ENCODE results near the gene TRPC4AP. TPM values are rescaled to one million over a fixed set of nuclear protein-coding genes. Genes with fewer than 3 reads are reported as not detected.
"Not testable (repeated sequence)": the region's sequence is repeated elsewhere in the genome, so short reads cannot be mapped to it uniquely, and the experiment has no call there.

The TRPC4AP gene
- 43.3 and 49.5 TPM in 2 replicates for total RNA-seq (2014; rRNA removed; shearing (Covaris generic))
- polyA plus RNA-seq (2014; cell fraction: nucleus; rRNA removed): 82.8 and 94.7 TPM in 2 replicates

- peak; percentile 86 for DNase-seq (ENCODE audit: extremely low read depth, low read depth)
Measured at GRCh38 chr20:35092524-35093266, at the start of gene TRPC4AP. Gene TRPC4AP (minus strand): TSS chr20:35092807. CDS start chr20:35092781, 26 bp downstream.

GRCh38 chr20:35135867-35136586, 43.4 kb upstream of the TRPC4AP start:
- DNase-seq (ENCODE audit: extremely low read depth, low read depth): peak; percentile 81

GRCh38 chr20:35134880-35135279, 42.3 kb upstream of the TRPC4AP start:
- peak; percentile 16 for DNase-seq (ENCODE audit: extremely low read depth, low read depth)

GRCh38 chr20:35134472-35134871, 41.9 kb upstream of the TRPC4AP start:
- peak; percentile 53 for DNase-seq (ENCODE audit: extremely low read depth, low read depth)

GRCh38 chr20:35133735-35134134, 41.1 kb upstream of the TRPC4AP start:
- peak; percentile 61 for DNase-seq (ENCODE audit: extremely low read depth, low read depth)

GRCh38 chr20:35133031-35133430, 40.4 kb upstream of the TRPC4AP start:
- no peak for DNase-seq (ENCODE audit: extremely low read depth, low read depth)

- no peak for DNase-seq (ENCODE audit: extremely low read depth, low read depth)
Measured at GRCh38 chr20:35131934-35132333, 39.3 kb upstream of the TRPC4AP start.

GRCh38 chr20:35129647-35130069, 37.1 kb upstream of the TRPC4AP start:
- DNase-seq (ENCODE audit: extremely low read depth, low read depth): peak; percentile 53

- DNase-seq (ENCODE audit: extremely low read depth, low read depth): no peak
Measured at GRCh38 chr20:35125753-35126152, 33.1 kb upstream of the TRPC4AP start.

- no peak for DNase-seq (ENCODE audit: extremely low read depth, low read depth)
Measured at GRCh38 chr20:35122756-35123405, 30.3 kb upstream of the TRPC4AP start.

- DNase-seq (ENCODE audit: extremely low read depth, low read depth): no peak
Measured at GRCh38 chr20:35121186-35121585, 28.6 kb upstream of the TRPC4AP start.

GRCh38 chr20:35120012-35120701, 27.6 kb upstream of the TRPC4AP start:
- DNase-seq (ENCODE audit: extremely low read depth, low read depth): no peak

- no peak for DNase-seq (ENCODE audit: extremely low read depth, low read depth)
Measured at GRCh38 chr20:35117629-35118028, 25.0 kb upstream of the TRPC4AP start.

- no peak for DNase-seq (ENCODE audit: extremely low read depth, low read depth)
Measured at GRCh38 chr20:35117196-35117595, 24.6 kb upstream of the TRPC4AP start.

- DNase-seq (ENCODE audit: extremely low read depth, low read depth): no peak
Measured at GRCh38 chr20:35116258-35116657, 23.7 kb upstream of the TRPC4AP start.

GRCh38 chr20:35115606-35116005, 23.0 kb upstream of the TRPC4AP start:
- no peak for DNase-seq (ENCODE audit: extremely low read depth, low read depth)

GRCh38 chr20:35112276-35112675, 19.7 kb upstream of the TRPC4AP start:
- DNase-seq (ENCODE audit: extremely low read depth, low read depth): not testable (repeated sequence)

GRCh38 chr20:35111141-35111888, 18.7 kb upstream of the TRPC4AP start:
- no peak for DNase-seq (ENCODE audit: extremely low read depth, low read depth)

GRCh38 chr20:35108921-35109320, 16.3 kb upstream of the TRPC4AP start:
- DNase-seq (ENCODE audit: extremely low read depth, low read depth): no peak

GRCh38 chr20:35106827-35107380, 14.3 kb upstream of the TRPC4AP start:
- DNase-seq (ENCODE audit: extremely low read depth, low read depth): no peak
